ENCODE data around the gene LRRC37A2.
"Not testable (repeated sequence)": the region's sequence is repeated elsewhere in the genome, so short reads cannot be mapped to it uniquely, and the experiment has no call there.

The LRRC37A2 gene

GRCh38 chr17:46598344-46598931, 86.2 kb downstream of the LRRC37A2 start:
- DNase-seq (ENCODE audit: low spot score) = not testable (repeated sequence)

DNA sequence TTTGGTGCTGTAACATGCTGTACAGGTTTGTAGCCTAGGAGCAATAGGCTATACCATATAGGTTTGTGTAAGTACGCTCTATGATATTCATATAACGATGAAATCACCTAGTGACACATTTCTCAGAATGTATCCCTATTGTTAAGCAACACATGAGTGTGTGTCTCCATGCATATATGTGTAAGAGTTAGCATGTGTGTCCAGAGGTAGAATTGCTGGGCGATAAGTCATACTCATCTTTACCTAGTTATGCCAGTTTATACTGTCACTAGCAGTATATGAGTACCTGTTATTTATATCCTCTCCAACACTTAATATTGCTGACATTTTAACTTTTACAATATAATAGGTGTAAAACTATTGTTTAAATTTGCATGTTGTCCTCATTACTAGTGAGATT, 88.5 kb downstream of the LRRC37A2 start:
- DNase-seq (ENCODE audit: low spot score) = not testable (repeated sequence)

DNA sequence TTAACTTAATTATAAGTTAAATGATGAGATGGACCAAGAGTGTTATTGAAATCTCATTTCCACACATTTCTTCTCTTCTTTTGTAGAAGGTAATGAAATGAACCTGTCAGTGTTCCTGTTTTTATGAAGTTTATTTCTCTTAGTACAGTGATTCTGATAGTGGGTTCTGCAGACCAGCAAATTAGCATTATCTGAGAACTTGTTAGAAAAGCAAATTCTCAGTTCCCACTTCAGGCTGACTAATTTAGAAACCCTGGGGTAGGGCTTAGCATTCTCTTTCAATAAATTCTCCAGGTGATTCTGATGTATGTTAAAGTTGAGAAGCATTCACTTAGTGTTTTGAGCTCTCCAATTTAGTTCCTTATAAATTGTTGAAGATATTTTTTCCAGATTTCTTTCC, 90.9 kb downstream of the LRRC37A2 start:
- not testable (repeated sequence) for DNase-seq (ENCODE audit: low spot score)
